WTC11 (cell line): Measurements from ENCODE around the gene HTR4. TPM values are rescaled to one million over a fixed set of nuclear protein-coding genes. Genes with fewer than 3 reads are reported as not detected.

Experiments used
- ATAC-seq: fragments of 200-7000 bp; cut with Tn5 transposase; 2 replicates; pipeline ENCODE4 v1.10.0; 2021; ENCODE audit warnings: mild to moderate bottlenecking, moderate library complexity
- CTCF ChIA-PET: fragments of 300-600 bp; sonication (Branson Sonifier 250); formaldehyde crosslinking; loops from one replicate; lab custom pipeline; 2021; ENCODE audit warnings: antibody characterized with exemption; lab: Charles Lee
- POLR2A ChIA-PET: fragments of 350-600 bp; sonication (Branson Sonifier 250); formaldehyde crosslinking; loops from one replicate; lab custom pipeline; 2021; ENCODE audit warnings: antibody characterized with exemption; lab: Charles Lee
- DNase-seq: peaks from one replicate; pipeline ENCODE4 v3.0.0; 2021; ENCODE audit warnings: low spot score
- H3K27ac Mint-ChIP-seq: 2 replicates; pipeline ENCODE4 v1.8.0; 2021; ENCODE audit warnings: mixed read lengths
- H3K27me3 Mint-ChIP-seq: 2 replicates; pipeline ENCODE4 v1.8.0; 2021; ENCODE audit warnings: low read depth, mild to moderate bottlenecking, moderate library complexity, mixed read lengths
- H3K36me3 Mint-ChIP-seq: 2 replicates; pipeline ENCODE4 v1.8.0; 2021; ENCODE audit warnings: mixed read lengths
- H3K4me1 Mint-ChIP-seq: 2 replicates; pipeline ENCODE4 v1.8.0; 2022; ENCODE audit warnings: mixed read lengths
- H3K4me3 Mint-ChIP-seq: 2 replicates; pipeline ENCODE4 v1.8.0; 2021; ENCODE audit warnings: mild to moderate bottlenecking, moderate library complexity, mixed read lengths
- H3K9me3 Mint-ChIP-seq: 2 replicates; pipeline ENCODE4 v1.8.0; 2021; ENCODE audit warnings: mixed read lengths
- ATF1 ChIP-seq: sonication (generic); formaldehyde crosslinking; IDR thresholded peaks from 2 replicates; pipeline ENCODE4 v1.8.1; 2023; ENCODE audit warnings: mild to moderate bottlenecking, moderate library complexity, missing genetic modification reagents
- ELF4 ChIP-seq: sonication (generic); formaldehyde crosslinking; IDR thresholded peaks from 2 replicates; pipeline ENCODE4 v1.8.1; 2022; ENCODE audit warnings: low read depth, mild to moderate bottlenecking, moderate library complexity, missing genetic modification reagents
- ESRRA ChIP-seq: sonication (generic); formaldehyde crosslinking; IDR thresholded peaks from 2 replicates; pipeline ENCODE4 v1.8.1; 2022; ENCODE audit warnings: mild to moderate bottlenecking, missing genetic modification reagents, borderline replicate concordance
- JUN ChIP-seq: sonication (generic); formaldehyde crosslinking; IDR thresholded peaks from 2 replicates; pipeline ENCODE4 v1.8.0; 2023; ENCODE audit warnings: mild to moderate bottlenecking, missing genetic modification reagents
- KAT7 ChIP-seq: sonication (generic); formaldehyde crosslinking; IDR thresholded peaks from 2 replicates; pipeline ENCODE4 v1.8.1; 2023; ENCODE audit warnings: missing genetic modification reagents, mild to moderate bottlenecking, borderline replicate concordance
- NR2C2 ChIP-seq: sonication (generic); formaldehyde crosslinking; IDR thresholded peaks from 2 replicates; pipeline ENCODE4 v1.8.0; 2022; ENCODE audit warnings: mild to moderate bottlenecking, missing genetic modification reagents
- PRRX2 ChIP-seq: fragments of 250-450 bp; sonication (Bioruptor Pico); IDR thresholded peaks from 2 replicates; pipeline ENCODE4 v1.8.0; 2021; ENCODE audit warnings: mild to moderate bottlenecking
- RORB ChIP-seq: fragments of 250-450 bp; sonication (Bioruptor Pico); IDR thresholded peaks from 2 replicates; pipeline ENCODE4 v1.9.0; 2021; ENCODE audit warnings: mild to moderate bottlenecking
- SMAD3 ChIP-seq: sonication (generic); formaldehyde crosslinking; IDR thresholded peaks from 2 replicates; pipeline ENCODE4 v1.8.0; 2022; ENCODE audit warnings: missing genetic modification reagents, mild to moderate bottlenecking, borderline replicate concordance
- TCF7 ChIP-seq: sonication (generic); formaldehyde crosslinking; IDR thresholded peaks from 2 replicates; pipeline ENCODE4 v1.8.0; 2022; ENCODE audit warnings: mild to moderate bottlenecking, low read depth, missing genetic modification reagents, moderate library complexity
- TEAD4 ChIP-seq: sonication (generic); formaldehyde crosslinking; IDR thresholded peaks from 2 replicates; pipeline ENCODE4 v1.8.0; 2022; ENCODE audit warnings: mild to moderate bottlenecking, missing genetic modification reagents
- TP53 ChIP-seq: sonication (generic); formaldehyde crosslinking; IDR thresholded peaks from 2 replicates; pipeline ENCODE4 v1.8.1; 2023; ENCODE audit warnings: mild to moderate bottlenecking, missing genetic modification reagents
- ZBTB21 ChIP-seq: sonication (generic); formaldehyde crosslinking; IDR thresholded peaks from 2 replicates; pipeline ENCODE4 v1.8.1; 2023; ENCODE audit warnings: mild to moderate bottlenecking, missing genetic modification reagents, borderline replicate concordance
- ZNF138 ChIP-seq: sonication (generic); formaldehyde crosslinking; conservative IDR thresholded peaks from 2 replicates; pipeline ENCODE4 v1.8.1; 2022; ENCODE audit warnings: mild to moderate bottlenecking, moderate library complexity, missing genetic modification reagents
- total RNA-seq: library from RNA; stranded (reverse); gene quantifications from 3 replicates; pipeline ENCODE4 v1.2.3, GENCODE V29; 2021
- TF ChIP-seq, protein P1 (sequence below): sonication (generic); formaldehyde crosslinking; conservative IDR thresholded peaks from 2 replicates; pipeline ENCODE4 v1.8.1; 2023; ENCODE audit warnings: mild to moderate bottlenecking, low read depth, missing genetic modification reagents, moderate library complexity
- TF ChIP-seq, protein P2 (sequence below): sonication (generic); formaldehyde crosslinking; IDR thresholded peaks from 2 replicates; pipeline ENCODE4 v1.8.0; 2023; ENCODE audit warnings: missing genetic modification reagents, mild to moderate bottlenecking, borderline replicate concordance
- TF ChIP-seq, protein P3 (sequence below): fragments of 250-450 bp; sonication (Bioruptor Pico); IDR thresholded peaks from 2 replicates; pipeline ENCODE4 v1.9.0; 2021; ENCODE audit warnings: mild to moderate bottlenecking
- TF ChIP-seq, protein P4 (sequence below): sonication (generic); formaldehyde crosslinking; IDR thresholded peaks from 2 replicates; pipeline ENCODE4 v1.8.0; 2022; ENCODE audit warnings: missing genetic modification reagents
- TF ChIP-seq, protein P5 (sequence below): fragments of 250-450 bp; sonication (Bioruptor Pico); conservative IDR thresholded peaks from 2 replicates; pipeline ENCODE4 v1.9.0; 2021; ENCODE audit warnings: mild to moderate bottlenecking

HTR4 gene
- total RNA-seq, 1 experiment from 2014 or later, result not detected

DNA sequence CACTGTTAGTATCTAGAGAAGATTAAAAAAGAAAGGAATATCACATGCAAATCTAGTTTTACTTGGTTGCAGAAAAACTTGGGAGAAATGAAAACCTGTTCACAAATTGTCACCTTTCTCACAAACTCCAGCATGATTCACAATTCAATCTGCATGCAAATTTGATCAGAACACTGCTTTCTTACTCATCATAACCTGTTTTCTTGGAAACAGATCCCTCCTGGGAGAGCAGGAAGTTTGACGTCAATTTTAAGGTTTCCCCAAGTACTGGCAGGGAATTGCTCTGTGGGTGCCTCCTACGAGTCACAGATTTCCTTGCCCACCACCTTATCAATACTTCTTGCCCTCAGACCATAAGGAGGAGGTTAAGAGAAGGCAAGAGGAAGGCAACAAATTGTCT is 30.2 kb upstream of the HTR4 start (continued):
- TF ChIP-seq, protein P1, sequence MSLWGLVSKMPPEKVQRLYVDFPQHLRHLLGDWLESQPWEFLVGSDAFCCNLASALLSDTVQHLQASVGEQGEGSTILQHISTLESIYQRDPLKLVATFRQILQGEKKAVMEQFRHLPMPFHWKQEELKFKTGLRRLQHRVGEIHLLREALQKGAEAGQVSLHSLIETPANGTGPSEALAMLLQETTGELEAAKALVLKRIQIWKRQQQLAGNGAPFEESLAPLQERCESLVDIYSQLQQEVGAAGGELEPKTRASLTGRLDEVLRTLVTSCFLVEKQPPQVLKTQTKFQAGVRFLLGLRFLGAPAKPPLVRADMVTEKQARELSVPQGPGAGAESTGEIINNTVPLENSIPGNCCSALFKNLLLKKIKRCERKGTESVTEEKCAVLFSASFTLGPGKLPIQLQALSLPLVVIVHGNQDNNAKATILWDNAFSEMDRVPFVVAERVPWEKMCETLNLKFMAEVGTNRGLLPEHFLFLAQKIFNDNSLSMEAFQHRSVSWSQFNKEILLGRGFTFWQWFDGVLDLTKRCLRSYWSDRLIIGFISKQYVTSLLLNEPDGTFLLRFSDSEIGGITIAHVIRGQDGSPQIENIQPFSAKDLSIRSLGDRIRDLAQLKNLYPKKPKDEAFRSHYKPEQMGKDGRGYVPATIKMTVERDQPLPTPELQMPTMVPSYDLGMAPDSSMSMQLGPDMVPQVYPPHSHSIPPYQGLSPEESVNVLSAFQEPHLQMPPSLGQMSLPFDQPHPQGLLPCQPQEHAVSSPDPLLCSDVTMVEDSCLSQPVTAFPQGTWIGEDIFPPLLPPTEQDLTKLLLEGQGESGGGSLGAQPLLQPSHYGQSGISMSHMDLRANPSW (CRISPR knock-in tag), result no peak
- no peak for TF ChIP-seq ZNF138 (CRISPR knock-in tag)
- TF ChIP-seq, all 79 proteins: peak for 0

DNA sequence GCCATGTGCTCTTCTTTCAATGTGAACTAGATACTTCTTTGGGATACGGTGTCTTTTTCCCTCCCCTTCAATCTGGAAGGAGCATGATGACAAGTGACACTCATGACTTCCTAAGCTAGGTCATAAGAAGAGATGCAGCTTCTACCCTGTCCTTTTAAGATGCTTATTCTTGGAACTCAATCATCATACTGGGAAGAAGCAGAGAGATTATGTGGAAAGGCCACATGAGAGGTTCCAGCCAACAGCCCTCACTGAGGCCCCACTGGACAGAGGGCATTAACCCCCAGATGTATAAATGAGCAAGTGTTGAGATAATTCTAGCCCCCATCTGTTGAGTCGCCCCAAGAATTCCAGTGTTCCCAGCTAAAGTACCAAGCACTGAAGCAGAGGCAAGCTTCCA is 29.3 kb upstream of the HTR4 start:
- no peak for TF ChIP-seq TCF7 (CRISPR knock-in tag)
- TF ChIP-seq SMAD3 (CRISPR knock-in tag), result no peak
- TF ChIP-seq, protein P2, sequence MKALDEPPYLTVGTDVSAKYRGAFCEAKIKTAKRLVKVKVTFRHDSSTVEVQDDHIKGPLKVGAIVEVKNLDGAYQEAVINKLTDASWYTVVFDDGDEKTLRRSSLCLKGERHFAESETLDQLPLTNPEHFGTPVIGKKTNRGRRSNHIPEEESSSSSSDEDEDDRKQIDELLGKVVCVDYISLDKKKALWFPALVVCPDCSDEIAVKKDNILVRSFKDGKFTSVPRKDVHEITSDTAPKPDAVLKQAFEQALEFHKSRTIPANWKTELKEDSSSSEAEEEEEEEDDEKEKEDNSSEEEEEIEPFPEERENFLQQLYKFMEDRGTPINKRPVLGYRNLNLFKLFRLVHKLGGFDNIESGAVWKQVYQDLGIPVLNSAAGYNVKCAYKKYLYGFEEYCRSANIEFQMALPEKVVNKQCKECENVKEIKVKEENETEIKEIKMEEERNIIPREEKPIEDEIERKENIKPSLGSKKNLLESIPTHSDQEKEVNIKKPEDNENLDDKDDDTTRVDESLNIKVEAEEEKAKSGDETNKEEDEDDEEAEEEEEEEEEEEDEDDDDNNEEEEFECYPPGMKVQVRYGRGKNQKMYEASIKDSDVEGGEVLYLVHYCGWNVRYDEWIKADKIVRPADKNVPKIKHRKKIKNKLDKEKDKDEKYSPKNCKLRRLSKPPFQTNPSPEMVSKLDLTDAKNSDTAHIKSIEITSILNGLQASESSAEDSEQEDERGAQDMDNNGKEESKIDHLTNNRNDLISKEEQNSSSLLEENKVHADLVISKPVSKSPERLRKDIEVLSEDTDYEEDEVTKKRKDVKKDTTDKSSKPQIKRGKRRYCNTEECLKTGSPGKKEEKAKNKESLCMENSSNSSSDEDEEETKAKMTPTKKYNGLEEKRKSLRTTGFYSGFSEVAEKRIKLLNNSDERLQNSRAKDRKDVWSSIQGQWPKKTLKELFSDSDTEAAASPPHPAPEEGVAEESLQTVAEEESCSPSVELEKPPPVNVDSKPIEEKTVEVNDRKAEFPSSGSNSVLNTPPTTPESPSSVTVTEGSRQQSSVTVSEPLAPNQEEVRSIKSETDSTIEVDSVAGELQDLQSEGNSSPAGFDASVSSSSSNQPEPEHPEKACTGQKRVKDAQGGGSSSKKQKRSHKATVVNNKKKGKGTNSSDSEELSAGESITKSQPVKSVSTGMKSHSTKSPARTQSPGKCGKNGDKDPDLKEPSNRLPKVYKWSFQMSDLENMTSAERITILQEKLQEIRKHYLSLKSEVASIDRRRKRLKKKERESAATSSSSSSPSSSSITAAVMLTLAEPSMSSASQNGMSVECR (CRISPR knock-in tag), result no peak
- no peak for TF ChIP-seq ATF1
- TF ChIP-seq, protein P3, sequence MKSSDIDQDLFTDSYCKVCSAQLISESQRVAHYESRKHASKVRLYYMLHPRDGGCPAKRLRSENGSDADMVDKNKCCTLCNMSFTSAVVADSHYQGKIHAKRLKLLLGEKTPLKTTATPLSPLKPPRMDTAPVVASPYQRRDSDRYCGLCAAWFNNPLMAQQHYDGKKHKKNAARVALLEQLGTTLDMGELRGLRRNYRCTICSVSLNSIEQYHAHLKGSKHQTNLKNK, result no peak
- TF ChIP-seq PRRX2, result no peak
- no peak for TF ChIP-seq JUN (CRISPR knock-in tag)
- no peak for TF ChIP-seq ESRRA (CRISPR knock-in tag)
- TF ChIP-seq KAT7, result no peak
- no peak for TF ChIP-seq TP53
- no peak for TF ChIP-seq NR2C2 (CRISPR knock-in tag)
- TF ChIP-seq, protein P4, sequence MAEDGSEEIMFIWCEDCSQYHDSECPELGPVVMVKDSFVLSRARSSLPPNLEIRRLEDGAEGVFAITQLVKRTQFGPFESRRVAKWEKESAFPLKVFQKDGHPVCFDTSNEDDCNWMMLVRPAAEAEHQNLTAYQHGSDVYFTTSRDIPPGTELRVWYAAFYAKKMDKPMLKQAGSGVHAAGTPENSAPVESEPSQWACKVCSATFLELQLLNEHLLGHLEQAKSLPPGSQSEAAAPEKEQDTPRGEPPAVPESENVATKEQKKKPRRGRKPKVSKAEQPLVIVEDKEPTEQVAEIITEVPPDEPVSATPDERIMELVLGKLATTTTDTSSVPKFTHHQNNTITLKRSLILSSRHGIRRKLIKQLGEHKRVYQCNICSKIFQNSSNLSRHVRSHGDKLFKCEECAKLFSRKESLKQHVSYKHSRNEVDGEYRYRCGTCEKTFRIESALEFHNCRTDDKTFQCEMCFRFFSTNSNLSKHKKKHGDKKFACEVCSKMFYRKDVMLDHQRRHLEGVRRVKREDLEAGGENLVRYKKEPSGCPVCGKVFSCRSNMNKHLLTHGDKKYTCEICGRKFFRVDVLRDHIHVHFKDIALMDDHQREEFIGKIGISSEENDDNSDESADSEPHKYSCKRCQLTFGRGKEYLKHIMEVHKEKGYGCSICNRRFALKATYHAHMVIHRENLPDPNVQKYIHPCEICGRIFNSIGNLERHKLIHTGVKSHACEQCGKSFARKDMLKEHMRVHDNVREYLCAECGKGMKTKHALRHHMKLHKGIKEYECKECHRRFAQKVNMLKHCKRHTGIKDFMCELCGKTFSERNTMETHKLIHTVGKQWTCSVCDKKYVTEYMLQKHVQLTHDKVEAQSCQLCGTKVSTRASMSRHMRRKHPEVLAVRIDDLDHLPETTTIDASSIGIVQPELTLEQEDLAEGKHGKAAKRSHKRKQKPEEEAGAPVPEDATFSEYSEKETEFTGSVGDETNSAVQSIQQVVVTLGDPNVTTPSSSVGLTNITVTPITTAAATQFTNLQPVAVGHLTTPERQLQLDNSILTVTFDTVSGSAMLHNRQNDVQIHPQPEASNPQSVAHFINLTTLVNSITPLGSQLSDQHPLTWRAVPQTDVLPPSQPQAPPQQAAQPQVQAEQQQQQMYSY (CRISPR knock-in tag), result no peak
- TF ChIP-seq TEAD4 (CRISPR knock-in tag), result no peak
- no peak for TF ChIP-seq ELF4 (CRISPR knock-in tag)
- TF ChIP-seq ZBTB21 (CRISPR knock-in tag), result no peak
- TF ChIP-seq, protein P5, sequence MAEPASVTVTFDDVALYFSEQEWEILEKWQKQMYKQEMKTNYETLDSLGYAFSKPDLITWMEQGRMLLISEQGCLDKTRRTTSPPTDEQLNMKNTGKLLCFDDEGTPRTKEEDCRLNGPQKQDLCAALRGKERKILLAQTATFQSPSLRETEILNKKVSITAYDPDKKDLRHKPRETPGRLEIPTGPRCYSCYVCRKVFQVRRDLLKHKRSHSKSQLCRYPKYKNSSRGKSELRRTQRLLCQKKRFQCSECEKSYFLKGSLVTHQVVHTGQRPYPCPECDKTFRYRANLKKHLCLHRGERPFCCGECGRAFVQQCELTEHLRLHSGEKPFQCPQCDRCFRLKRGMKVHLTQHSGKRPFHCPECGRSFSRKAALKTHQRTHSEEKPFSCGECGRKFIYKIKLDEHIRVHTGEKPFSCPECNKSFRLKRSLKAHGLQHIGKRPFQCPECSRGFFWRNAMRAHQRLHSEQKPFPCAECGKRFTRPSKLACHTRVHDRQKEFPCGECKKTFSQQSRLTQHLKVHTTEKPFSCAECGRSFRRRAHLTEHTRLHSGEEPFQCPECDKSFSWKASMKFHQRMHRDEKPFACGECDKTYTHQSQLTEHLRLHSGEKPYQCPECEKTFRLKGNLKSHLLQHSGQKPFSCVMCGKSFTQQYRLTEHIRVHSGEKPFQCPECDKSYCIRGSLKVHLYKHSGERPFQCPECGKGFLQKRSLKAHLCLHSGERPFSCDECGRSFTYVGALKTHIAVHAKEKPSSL (CRISPR knock-in tag), result no peak
- no peak for TF ChIP-seq RORB
- H3K27me3 Mint-ChIP-seq, result no peaks in the 10 kb centered on the region; the same call in 1 of the 2 replicates
- ATAC-seq (no peak), DNase-seq (no peak)
- H3K27ac Mint-ChIP-seq, result no peak overlapping the region
- no peak overlapping the region for H3K4me3 Mint-ChIP-seq
- no peaks in the 10 kb centered on the region for H3K9me3 Mint-ChIP-seq
- no peaks in the 10 kb centered on the region for H3K36me3 Mint-ChIP-seq
- ChIA-PET CTCF (interaction anchor here (4.0 kb wide), 1 partner anchor 47 kb away, joined by 13 read pairs; no protein-coding TSS in a partner anchor), POLR2A (no interaction called here)
- peaks cover 3% of the 10 kb centered on the region; the same call in 1 of the 2 replicates for H3K4me1 Mint-ChIP-seq
